ENCODE data around the gene CTNNB1.

The CTNNB1 gene

DNA sequence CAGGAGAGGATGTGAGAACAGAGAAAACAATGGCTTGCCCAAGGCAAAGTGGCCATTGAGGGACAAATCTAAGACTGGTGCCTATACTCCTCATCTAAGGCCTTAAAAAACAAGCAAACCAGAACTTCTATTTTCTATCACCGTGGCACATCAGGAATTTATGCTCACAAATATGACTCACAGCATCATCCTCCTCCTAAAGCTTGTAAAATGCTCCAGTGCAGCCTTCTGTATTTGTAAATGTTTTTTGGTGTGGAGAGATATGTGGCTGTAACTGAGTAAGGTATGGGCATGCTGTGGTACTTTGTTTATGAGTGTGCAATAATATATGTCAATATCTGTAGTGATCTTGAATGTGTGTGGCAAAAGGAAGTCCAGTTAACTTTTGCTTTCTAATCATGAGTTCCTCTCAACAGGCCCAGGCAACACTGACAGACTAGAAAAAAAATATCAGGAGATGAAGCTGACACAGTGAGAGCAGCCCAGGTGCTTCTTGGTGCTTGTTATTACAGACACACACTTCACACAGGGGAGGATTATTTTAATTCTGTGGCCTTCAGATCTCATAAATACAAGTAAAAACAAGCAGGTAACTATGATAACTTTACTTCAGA is 60.3 kb downstream of the CTNNB1 start:
- H3K27me3 ChIP-seq (ENCODE audit: control insufficient read depth, low read length) = no peaks in the 10 kb centered on the region
- no peaks in the 10 kb centered on the region for H4K20me1 ChIP-seq (ENCODE audit: control insufficient read depth, insufficient read depth, low read depth, low read length)
- no peak overlapping the region for H3K4me2 ChIP-seq (ENCODE audit: low read length)
- no peaks in the 10 kb centered on the region for H3F3A ChIP-seq (ENCODE audit: control insufficient read depth, insufficient read depth)
- H3K4me3 ChIP-seq (ENCODE audit: low read length) = no peak overlapping the region
- no peaks in the 10 kb centered on the region for H3K4me1 ChIP-seq (ENCODE audit: control insufficient read depth, low read length)
- no peaks in the 10 kb centered on the region for H3K79me2 ChIP-seq (ENCODE audit: control insufficient read depth, low read length)
- no peaks in the 10 kb centered on the region for H3K9me2 ChIP-seq (replicated peaks; ENCODE audit: control insufficient read depth, low read length)
- no peak overlapping the region for H3K27ac ChIP-seq (ENCODE audit: low read depth, low read length)
- no peaks in the 10 kb centered on the region for H3K36me3 ChIP-seq (ENCODE audit: control insufficient read depth, low read length)
- H3K9me3 ChIP-seq (ENCODE audit: control insufficient read depth, insufficient read depth, low read length) = no peaks in the 10 kb centered on the region
- TF ChIP-seq EZH2phosphoT487 (IDR thresholded peaks at IDR 0.05; ENCODE audit: borderline replicate concordance, low read length) (no peak), CTCF (IDR thresholded peaks at IDR 0.05; ENCODE audit: low read depth, low read length, poor library complexity, severe bottlenecking) (no peak)

- no peaks in the 10 kb centered on the region for H3K79me2 ChIP-seq (ENCODE audit: control insufficient read depth, low read length)
- H3K4me1 ChIP-seq (ENCODE audit: control insufficient read depth, low read length) = no peaks in the 10 kb centered on the region
- TF ChIP-seq CTCF (IDR thresholded peaks at IDR 0.05; ENCODE audit: low read depth, low read length, poor library complexity, severe bottlenecking) (no peak), EZH2phosphoT487 (IDR thresholded peaks at IDR 0.05; ENCODE audit: borderline replicate concordance, low read length) (no peak)
- H3F3A ChIP-seq (ENCODE audit: control insufficient read depth, insufficient read depth) = no peaks in the 10 kb centered on the region
- H4K20me1 ChIP-seq (ENCODE audit: control insufficient read depth, insufficient read depth, low read depth, low read length) = no peaks in the 10 kb centered on the region
- H3K36me3 ChIP-seq (ENCODE audit: control insufficient read depth, low read length) = no peaks in the 10 kb centered on the region
- no peak overlapping the region for H3K4me2 ChIP-seq (ENCODE audit: low read length)
- no peak overlapping the region for H3K4me3 ChIP-seq (ENCODE audit: low read length)
- H3K9me2 ChIP-seq (replicated peaks; ENCODE audit: control insufficient read depth, low read length) = no peaks in the 10 kb centered on the region
- no peaks in the 10 kb centered on the region for H3K27me3 ChIP-seq (ENCODE audit: control insufficient read depth, low read length)
- no peak overlapping the region for H3K27ac ChIP-seq (ENCODE audit: low read depth, low read length)
- no peaks in the 10 kb centered on the region for H3K9me3 ChIP-seq (ENCODE audit: control insufficient read depth, insufficient read depth, low read length)
Observed at GRCh38 chr3:41260063-41260450, 60.8 kb downstream of the CTNNB1 start.

- Histone ChIP-seq H3K27me3 (ENCODE audit: control insufficient read depth, low read length) (no peaks in the 10 kb centered on the region), H3K4me3 (ENCODE audit: low read length) (no peak overlapping the region), H4K20me1 (ENCODE audit: control insufficient read depth, insufficient read depth, low read depth, low read length) (no peaks in the 10 kb centered on the region), H3F3A (ENCODE audit: control insufficient read depth, insufficient read depth) (no peaks in the 10 kb centered on the region), H3K27ac (ENCODE audit: low read depth, low read length) (no peak overlapping the region), H3K4me2 (ENCODE audit: low read length) (no peak overlapping the region), H3K79me2 (ENCODE audit: control insufficient read depth, low read length) (no peaks in the 10 kb centered on the region), H3K36me3 (ENCODE audit: control insufficient read depth, low read length) (no peaks in the 10 kb centered on the region), H3K9me2 (replicated peaks; ENCODE audit: control insufficient read depth, low read length) (no peaks in the 10 kb centered on the region), H3K9me3 (ENCODE audit: control insufficient read depth, insufficient read depth, low read length) (no peaks in the 10 kb centered on the region), H3K4me1 (ENCODE audit: control insufficient read depth, low read length) (no peaks in the 10 kb centered on the region)
- TF ChIP-seq EZH2phosphoT487 (IDR thresholded peaks at IDR 0.05; ENCODE audit: borderline replicate concordance, low read length) (no peak), CTCF (IDR thresholded peaks at IDR 0.05; ENCODE audit: low read depth, low read length, poor library complexity, severe bottlenecking) (no peak)
Observed at GRCh38 chr3:41265011-41265545, 65.8 kb downstream of the CTNNB1 start.
